BE2C (cell line): Measurements from ENCODE around the gene DNAJC4.

Experiments used
- DNase-seq: peaks from one replicate; pipeline ENCODE4 v3.0.0-alpha.2; 2020
- H3K27me3 ChIP-seq: fragments of 250-450 bp; sonication (Bioruptor Pico); 2 replicates; pipeline ENCODE4 v1.5.1; 2020; ENCODE audit warnings: mild to moderate bottlenecking
- H3K36me3 ChIP-seq: fragments of 250-450 bp; sonication (Bioruptor Pico); 2 replicates; pipeline ENCODE4 v1.5.1; 2020; ENCODE audit warnings: mild to moderate bottlenecking
- H3K4me1 ChIP-seq: fragments of 250-450 bp; sonication (Bioruptor Pico); 2 replicates; pipeline ENCODE4 v1.5.1; 2020
- H3K4me3 ChIP-seq: 2 replicates; pipeline ENCODE4 v1.5.1; 2011; ENCODE audit warnings: low read depth, low read length
- H3K9me3 ChIP-seq: fragments of 250-450 bp; sonication (Bioruptor Pico); 2 replicates; pipeline ENCODE4 v1.5.1; 2020
- TF ChIP-seq, protein P1 (sequence below): IDR thresholded peaks from 2 replicates; pipeline ENCODE4 v1.5.1; 2012; ENCODE audit warnings: mild to moderate bottlenecking, low read depth, low read length

The DNAJC4 gene

DNA sequence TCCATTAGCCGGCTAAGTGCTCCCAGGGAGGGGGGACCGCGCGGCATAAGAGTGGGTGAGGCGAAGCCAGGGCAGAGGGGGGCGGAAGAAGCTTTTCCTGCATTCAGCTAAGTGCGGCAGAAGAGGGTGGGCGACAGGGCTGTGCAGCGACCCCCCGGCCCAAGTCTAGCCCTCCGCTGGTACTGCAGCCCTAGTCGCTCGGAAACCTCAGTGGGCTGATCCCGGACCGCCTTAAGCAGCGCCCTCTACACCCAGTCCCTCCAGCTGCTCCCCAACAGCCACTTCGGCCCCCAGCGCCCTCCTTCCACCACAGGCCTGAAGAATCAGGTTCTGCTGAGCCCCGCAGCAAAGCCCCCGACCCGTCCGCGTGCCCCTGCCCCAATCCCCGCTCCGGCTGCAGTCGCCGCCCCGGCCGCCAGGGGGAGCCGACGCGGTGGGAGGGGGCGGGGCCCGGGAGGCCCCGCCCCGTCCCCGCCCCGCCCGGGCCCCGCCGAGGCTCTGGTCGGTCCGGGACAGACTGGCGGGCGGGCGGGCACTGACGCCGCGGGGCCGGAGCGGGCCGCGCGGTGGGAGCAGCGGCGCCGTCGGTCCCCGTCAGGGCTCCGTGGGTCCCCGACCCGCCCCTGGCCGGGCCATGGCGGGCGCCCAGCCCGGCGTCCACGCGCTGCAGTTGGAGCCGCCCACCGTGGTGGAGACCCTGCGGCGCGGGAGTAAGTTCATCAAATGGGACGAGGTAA, 20.8 kb downstream of the DNAJC4 start, which contains the start of gene PLCB3:
PLCB3 (plus strand) TSS at position 515 of the 737 bp plus-strand sequence; CDS start at position 635, 120 bp downstream.
- TF ChIP-seq, protein P1, sequence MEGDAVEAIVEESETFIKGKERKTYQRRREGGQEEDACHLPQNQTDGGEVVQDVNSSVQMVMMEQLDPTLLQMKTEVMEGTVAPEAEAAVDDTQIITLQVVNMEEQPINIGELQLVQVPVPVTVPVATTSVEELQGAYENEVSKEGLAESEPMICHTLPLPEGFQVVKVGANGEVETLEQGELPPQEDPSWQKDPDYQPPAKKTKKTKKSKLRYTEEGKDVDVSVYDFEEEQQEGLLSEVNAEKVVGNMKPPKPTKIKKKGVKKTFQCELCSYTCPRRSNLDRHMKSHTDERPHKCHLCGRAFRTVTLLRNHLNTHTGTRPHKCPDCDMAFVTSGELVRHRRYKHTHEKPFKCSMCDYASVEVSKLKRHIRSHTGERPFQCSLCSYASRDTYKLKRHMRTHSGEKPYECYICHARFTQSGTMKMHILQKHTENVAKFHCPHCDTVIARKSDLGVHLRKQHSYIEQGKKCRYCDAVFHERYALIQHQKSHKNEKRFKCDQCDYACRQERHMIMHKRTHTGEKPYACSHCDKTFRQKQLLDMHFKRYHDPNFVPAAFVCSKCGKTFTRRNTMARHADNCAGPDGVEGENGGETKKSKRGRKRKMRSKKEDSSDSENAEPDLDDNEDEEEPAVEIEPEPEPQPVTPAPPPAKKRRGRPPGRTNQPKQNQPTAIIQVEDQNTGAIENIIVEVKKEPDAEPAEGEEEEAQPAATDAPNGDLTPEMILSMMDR, result peak; percentile 32; the same call in 1 of the 2 replicates
- no peaks in the 10 kb centered on the region for H3K27me3 ChIP-seq
- H3K4me3 ChIP-seq, result peak within 1 kb of the TSS; percentile 70
- H3K36me3 ChIP-seq, result no peaks in the 10 kb centered on the region
- peak; percentile 55 for DNase-seq
- no peaks in the 10 kb centered on the region; the same call in 1 of the 2 replicates for H3K4me1 ChIP-seq
- no peaks in the 10 kb centered on the region for H3K9me3 ChIP-seq

DNA sequence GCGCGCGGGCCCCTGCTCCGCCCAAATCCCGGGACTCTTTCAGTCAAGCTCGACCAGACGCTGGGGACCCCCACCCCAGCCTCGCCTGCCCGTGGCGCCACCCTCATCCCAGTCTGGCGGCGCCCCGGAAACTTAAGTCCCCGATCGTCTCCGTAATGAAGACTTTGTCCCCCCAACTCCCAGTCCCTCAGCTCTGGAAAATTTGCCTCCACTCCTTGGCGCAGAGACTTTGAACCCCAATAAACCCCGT, 21.3 kb downstream of the DNAJC4 start:
- no peaks in the 10 kb centered on the region for H3K9me3 ChIP-seq
- no peaks in the 10 kb centered on the region; the same call in 1 of the 2 replicates for H3K4me1 ChIP-seq
- no peak for DNase-seq
- TF ChIP-seq, protein P1, result no peak
- H3K4me3 ChIP-seq, result peak overlapping the region; percentile 70
- H3K27me3 ChIP-seq, result no peaks in the 10 kb centered on the region
- no peaks in the 10 kb centered on the region for H3K36me3 ChIP-seq

DNA sequence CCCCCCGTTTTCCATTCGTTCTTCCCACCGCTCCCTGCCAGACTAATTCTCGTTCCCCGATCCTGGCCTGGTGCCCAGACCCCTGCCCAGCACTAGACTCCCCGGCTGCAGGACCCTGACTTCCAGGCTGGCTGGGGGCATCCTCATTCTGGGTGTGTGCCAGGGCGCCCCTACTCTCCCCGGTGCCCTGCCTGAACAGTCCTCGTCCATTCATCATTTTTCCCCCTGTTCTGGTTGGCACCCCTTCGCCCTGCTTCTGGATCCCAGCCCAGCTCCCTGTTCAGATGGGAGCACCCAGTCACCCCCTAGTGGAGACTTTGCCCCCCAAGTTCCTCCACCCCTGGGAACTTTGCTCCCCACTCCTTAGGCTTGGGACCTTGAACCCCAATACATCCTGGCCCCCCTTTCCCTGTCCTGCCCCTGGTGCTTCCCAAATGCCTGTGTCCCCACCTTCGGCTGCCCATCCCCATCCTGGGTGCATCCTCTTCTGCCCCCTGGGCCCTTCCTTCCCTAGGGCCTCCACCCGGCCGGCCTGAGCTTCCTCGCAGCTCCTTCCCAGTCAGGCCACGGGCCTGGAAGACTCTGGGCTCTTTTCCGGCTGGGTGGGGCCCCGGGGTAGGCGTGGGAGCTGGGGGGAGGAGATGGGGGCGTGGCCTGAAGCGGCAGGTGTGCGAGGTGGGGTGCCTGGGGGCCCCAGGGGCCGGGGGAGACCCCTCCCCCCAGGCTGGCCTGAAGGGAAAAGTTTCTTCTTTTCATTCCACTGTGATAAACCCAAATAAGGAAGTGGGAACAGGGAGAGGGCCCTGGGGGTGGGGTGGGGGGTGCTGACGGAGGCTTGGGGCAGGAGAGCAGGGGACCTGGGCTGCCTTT, 21.9 kb downstream of the DNAJC4 start:
- H3K9me3 ChIP-seq, result no peaks in the 10 kb centered on the region
- TF ChIP-seq, protein P1, result peak; percentile 20
- H3K36me3 ChIP-seq, result no peaks in the 10 kb centered on the region
- peak overlapping the region; percentile 70 for H3K4me3 ChIP-seq
- no peak for DNase-seq
- no peaks in the 10 kb centered on the region for H3K27me3 ChIP-seq
- no peaks in the 10 kb centered on the region; the same call in 1 of the 2 replicates for H3K4me1 ChIP-seq

DNA sequence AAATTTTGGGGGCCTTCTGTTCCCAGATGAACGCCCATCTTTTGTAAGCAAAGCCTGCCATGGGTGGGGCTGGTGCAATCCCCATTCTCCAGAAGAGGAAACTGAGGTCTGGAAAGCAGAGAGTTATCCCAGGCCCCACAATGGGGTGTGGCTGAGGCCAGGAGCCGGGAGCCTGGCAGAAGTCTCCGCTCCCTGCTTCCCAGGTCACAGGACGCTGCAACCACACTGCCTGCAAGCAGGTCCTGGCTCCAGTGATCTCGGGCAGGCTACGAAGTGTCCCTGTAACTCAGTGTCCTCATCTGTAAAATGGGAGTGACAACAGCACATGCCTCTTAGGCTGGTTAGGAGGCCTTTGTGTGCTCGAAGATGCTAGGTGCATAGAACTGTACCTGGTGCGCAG, 22.7 kb downstream of the DNAJC4 start:
- TF ChIP-seq, protein P1, result no peak
- Histone ChIP-seq H3K27me3 (no peaks in the 10 kb centered on the region), H3K9me3 (no peaks in the 10 kb centered on the region), H3K4me1 (no peaks in the 10 kb centered on the region), H3K4me3 (no peak overlapping the region), H3K36me3 (no peaks in the 10 kb centered on the region)
- DNase-seq, result no peak

DNA sequence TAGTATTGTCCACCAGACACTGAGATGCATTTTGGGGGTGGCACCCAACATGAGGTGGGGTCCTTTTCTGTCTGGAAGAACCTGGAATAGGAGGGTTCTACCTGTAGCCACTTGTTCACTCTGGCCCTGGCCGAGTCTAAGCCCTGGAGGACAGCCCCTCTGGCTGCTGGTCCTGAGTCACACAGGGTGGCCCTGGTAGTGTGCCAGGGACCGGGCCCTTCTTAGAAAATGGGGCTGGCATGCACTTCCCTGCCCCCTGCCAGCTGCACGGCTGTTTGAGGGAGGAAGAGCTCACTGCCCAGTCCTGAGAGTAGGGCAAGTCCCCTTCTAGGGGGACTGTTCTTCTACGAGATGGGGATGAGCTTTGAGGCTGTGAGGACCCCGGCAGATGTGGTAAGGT, 23.1 kb downstream of the DNAJC4 start:
- DNase-seq, result no peak
- H3K36me3 ChIP-seq, result peaks cover 2% of the 10 kb centered on the region; the same call in 1 of the 2 replicates
- H3K9me3 ChIP-seq, result no peaks in the 10 kb centered on the region
- no peaks in the 10 kb centered on the region for H3K27me3 ChIP-seq
- H3K4me1 ChIP-seq, result no peaks in the 10 kb centered on the region
- TF ChIP-seq, protein P1, result no peak
- H3K4me3 ChIP-seq, result no peak overlapping the region
